OCI-LY7 (cell line): Measurements from ENCODE around the gene SLC4A1AP.

Experiments
- EZH2phosphoT487 ChIP-seq: fragments of 200-600 bp; sonication (generic); IDR thresholded peaks from 2 replicates; pipeline ENCODE4 v1.6.1; 2018; ENCODE audit warnings: low read depth, borderline replicate concordance, mild to moderate bottlenecking, mixed run types, antibody characterized with exemption, low read length, moderate library complexity, mixed read lengths
- TF ChIP-seq, protein P1 (sequence below): fragments of 200-600 bp; sonication (generic); conservative IDR thresholded peaks from 2 replicates; pipeline ENCODE4 v1.5.1; 2014; ENCODE audit warnings: mild to moderate bottlenecking, antibody characterized with exemption, low read length, moderate library complexity, mixed read lengths

DNA sequence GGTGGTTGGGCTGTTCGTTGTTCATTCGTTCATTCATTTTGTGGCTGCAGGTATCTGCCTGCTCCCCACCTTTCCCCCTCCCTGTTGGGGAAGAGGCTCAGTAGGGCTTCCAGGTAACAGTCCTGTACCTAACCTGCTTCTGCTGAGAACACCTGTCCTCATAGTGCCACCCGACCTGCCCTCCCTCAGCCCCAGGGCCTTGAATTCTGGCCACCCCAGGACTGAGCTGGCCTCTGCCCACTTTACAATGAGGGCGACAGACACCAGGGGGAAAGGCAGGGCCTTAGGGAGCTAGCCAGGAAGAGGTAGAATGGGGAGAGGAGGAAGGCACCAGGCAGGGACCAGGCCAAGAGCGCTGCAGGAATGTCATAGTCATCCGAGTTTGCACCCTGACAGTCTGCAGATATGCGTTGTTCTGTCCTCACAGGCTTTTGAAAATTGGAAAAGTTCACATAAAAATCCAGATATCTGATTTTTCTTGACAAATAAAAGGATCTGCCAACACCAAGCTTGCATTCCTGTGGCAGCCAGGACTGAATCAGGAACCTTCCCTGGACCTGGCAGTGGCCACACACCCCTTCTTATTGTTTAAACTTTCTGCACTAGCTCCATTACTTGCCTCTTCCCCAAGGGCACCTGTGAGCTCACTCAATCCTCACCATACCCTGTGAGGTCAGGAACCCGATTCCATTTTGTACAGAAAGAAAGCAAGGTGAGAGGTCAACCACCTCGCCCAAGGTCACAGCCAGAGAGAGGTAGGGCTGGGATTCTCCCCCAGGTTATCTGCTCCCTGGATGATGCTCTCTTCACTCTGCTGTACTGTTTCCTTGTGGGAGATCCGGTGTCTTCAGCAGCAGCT is 72.6 kb downstream of the SLC4A1AP start:
- TF ChIP-seq, protein P1, sequence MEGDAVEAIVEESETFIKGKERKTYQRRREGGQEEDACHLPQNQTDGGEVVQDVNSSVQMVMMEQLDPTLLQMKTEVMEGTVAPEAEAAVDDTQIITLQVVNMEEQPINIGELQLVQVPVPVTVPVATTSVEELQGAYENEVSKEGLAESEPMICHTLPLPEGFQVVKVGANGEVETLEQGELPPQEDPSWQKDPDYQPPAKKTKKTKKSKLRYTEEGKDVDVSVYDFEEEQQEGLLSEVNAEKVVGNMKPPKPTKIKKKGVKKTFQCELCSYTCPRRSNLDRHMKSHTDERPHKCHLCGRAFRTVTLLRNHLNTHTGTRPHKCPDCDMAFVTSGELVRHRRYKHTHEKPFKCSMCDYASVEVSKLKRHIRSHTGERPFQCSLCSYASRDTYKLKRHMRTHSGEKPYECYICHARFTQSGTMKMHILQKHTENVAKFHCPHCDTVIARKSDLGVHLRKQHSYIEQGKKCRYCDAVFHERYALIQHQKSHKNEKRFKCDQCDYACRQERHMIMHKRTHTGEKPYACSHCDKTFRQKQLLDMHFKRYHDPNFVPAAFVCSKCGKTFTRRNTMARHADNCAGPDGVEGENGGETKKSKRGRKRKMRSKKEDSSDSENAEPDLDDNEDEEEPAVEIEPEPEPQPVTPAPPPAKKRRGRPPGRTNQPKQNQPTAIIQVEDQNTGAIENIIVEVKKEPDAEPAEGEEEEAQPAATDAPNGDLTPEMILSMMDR, result no peak
- no peak for TF ChIP-seq EZH2phosphoT487
